Kidney epithelial cell (primary cell): ENCODE measurements around the gene GPR83. TPM values are rescaled to one million over a fixed set of nuclear protein-coding genes. Genes with fewer than 3 reads are reported as not detected.
"Not testable (repeated sequence)": the region's sequence is repeated elsewhere in the genome, so short reads cannot be mapped to it uniquely, and the experiment has no call there.

Experiments used
- DNase-seq: peaks from one replicate; pipeline ENCODE4 v3.0.0-alpha.2; 2010; ENCODE audit warnings: low read depth
- H3K27me3 ChIP-seq: 2 replicates; pipeline ENCODE4 v1.6.0; 2011; ENCODE audit warnings: low read length; ENCODE audit not compliant: control insufficient read depth, insufficient read depth
- H3K36me3 ChIP-seq: 2 replicates; pipeline ENCODE4 v1.5.1; 2011; ENCODE audit warnings: low read length; ENCODE audit not compliant: control insufficient read depth, insufficient read depth
- H3K4me3 ChIP-seq: 2 replicates; pipeline ENCODE4 v1.5.1; 2011; ENCODE audit warnings: low read depth, mild to moderate bottlenecking, control low read depth, low read length
- CTCF ChIP-seq: IDR thresholded peaks from 2 replicates; pipeline ENCODE4 v1.5.1; 2011; ENCODE audit warnings: mild to moderate bottlenecking, moderate library complexity, low read length, control low read depth, inconsistent platforms; ENCODE audit not compliant: insufficient read depth, poor library complexity, severe bottlenecking
- total RNA-seq: library from RNA; depleted of rRNA; stranded (reverse); fragments of >200 nt; gene quantifications from 2 replicates; pipeline ENCODE4 v1.2.3, GENCODE V29; 2015

The GPR83 gene
- total RNA-seq, 1 donor from 2014 or later = not detected

- no peaks in the 10 kb centered on the region for H3K36me3 ChIP-seq
- H3K4me3 ChIP-seq = no peak overlapping the region
- no peak for TF ChIP-seq CTCF
- no peak for DNase-seq
- peaks cover 33% of the 10 kb centered on the region for H3K27me3 ChIP-seq
These were observed 1.2 kb downstream of the GPR83 start for GRCh38 chr11:94400050-94400449.

GRCh38 chr11:94398101-94398500 lies 3.1 kb downstream of the GPR83 start:
- DNase-seq = no peak
- peaks cover 33% of the 10 kb centered on the region for H3K27me3 ChIP-seq

GRCh38 chr11:94396282-94396681 lies 4.9 kb downstream of the GPR83 start:
- no peak for DNase-seq
- no peak for TF ChIP-seq CTCF
- peaks cover 27% of the 10 kb centered on the region for H3K27me3 ChIP-seq
- no peak overlapping the region for H3K4me3 ChIP-seq
- H3K36me3 ChIP-seq = no peaks in the 10 kb centered on the region

More at GRCh38 chr11:94398101-94398500, 3.1 kb downstream of the GPR83 start:
- Histone ChIP-seq H3K36me3 (no peaks in the 10 kb centered on the region), H3K4me3 (no peak overlapping the region)
- no peak for TF ChIP-seq CTCF

GRCh38 chr11:94391937-94392336 lies 9.3 kb downstream of the GPR83 start:
- H3K4me3 ChIP-seq, H3K36me3 ChIP-seq, DNase-seq, H3K27me3 ChIP-seq: not testable (repeated sequence)

- H3K4me3 ChIP-seq = no peak overlapping the region
- DNase-seq = no peak
- TF ChIP-seq CTCF = no peak
- H3K27me3 ChIP-seq = no peaks in the 10 kb centered on the region
- H3K36me3 ChIP-seq = no peaks in the 10 kb centered on the region
These were observed 21.6 kb downstream of the GPR83 start for GRCh38 chr11:94379613-94380012.

- no peak for TF ChIP-seq CTCF
- Histone ChIP-seq H3K4me3 (no peak overlapping the region), H3K27me3 (no peaks in the 10 kb centered on the region), H3K36me3 (no peaks in the 10 kb centered on the region)
- no peak for DNase-seq
These were observed 24.4 kb downstream of the GPR83 start for GRCh38 chr11:94376841-94377240.

- not testable (repeated sequence) for H3K27me3 ChIP-seq, H3K36me3 ChIP-seq, H3K4me3 ChIP-seq, DNase-seq
These were observed 30.6 kb downstream of the GPR83 start for GRCh38 chr11:94370576-94370975.

- not testable (repeated sequence) for DNase-seq, H3K36me3 ChIP-seq, H3K27me3 ChIP-seq, H3K4me3 ChIP-seq
These were observed 50.2 kb downstream of the GPR83 start for GRCh38 chr11:94350850-94351563.

GRCh38 chr11:94346311-94346710 lies 54.9 kb downstream of the GPR83 start:
- not testable (repeated sequence) for H3K27me3 ChIP-seq, H3K4me3 ChIP-seq, DNase-seq, H3K36me3 ChIP-seq
